IMR-90 (cell line): ENCODE results near the gene SIM1. TPM values are rescaled to one million over a fixed set of nuclear protein-coding genes. Genes with fewer than 3 reads are reported as not detected.

ENCODE experiments used
- ATAC-seq: fragments of 200-7000 bp; cut with Tn5 transposase; 2 replicates; pipeline ENCODE4 v1.9.1; 2020; ENCODE audit warnings: low read depth, mild to moderate bottlenecking, moderate library complexity
- BruUV-seq: library from RNA; stranded (reverse); fragments of 400-500 nt; replicated peaks from 2 replicates; lab custom pipeline; 2021; lab: Mats Ljungman, UMichigan
- CTCF ChIA-PET: fragments of 300-600 bp; formaldehyde crosslinking; extraction: SDS; loops from one replicate; lab custom pipeline; 2021; ENCODE audit warnings: antibody characterized with exemption; lab: Yijun Ruan, JAX
- POLR2A ChIA-PET: fragments of 300-600 bp; sonication (Branson Sonifier 250); formaldehyde crosslinking; loops from one replicate; lab custom pipeline; 2022; ENCODE audit warnings: antibody characterized with exemption; ENCODE audit not compliant: unreplicated experiment; lab: Charles Lee
- DNase-seq: peaks from one replicate; pipeline ENCODE4 v3.0.0; 2013
- H2AFZ ChIP-seq: replicated peaks from 2 replicates; pipeline ENCODE3; 2013; ENCODE audit warnings: low read length, mild to moderate bottlenecking; ENCODE audit not compliant: poor library complexity
- H2AK5ac ChIP-seq: 2 replicates; pipeline ENCODE4 v1.6.1; 2013; ENCODE audit warnings: low read depth, low read length, inconsistent platforms
- H2AK9ac ChIP-seq: replicated peaks from 2 replicates; pipeline ENCODE3; 2013; ENCODE audit warnings: mild to moderate bottlenecking, low read depth, low read length, moderate library complexity; ENCODE audit not compliant: poor library complexity
- H2BK120ac ChIP-seq: 2 replicates; pipeline ENCODE4 v1.6.1; 2013; ENCODE audit warnings: low read depth, low read length, inconsistent platforms
- H2BK15ac ChIP-seq: 3 replicates; pipeline ENCODE4 v1.6.1; 2013; ENCODE audit warnings: low read depth, low read length, inconsistent platforms
- H2BK20ac ChIP-seq: 2 replicates; pipeline ENCODE4 v1.6.1; 2013; ENCODE audit warnings: low read depth, mild to moderate bottlenecking, inconsistent platforms, low read length, moderate library complexity
- H2BK5ac ChIP-seq: 2 replicates; pipeline ENCODE4 v1.6.1; 2013; ENCODE audit warnings: mild to moderate bottlenecking, low read depth, low read length, inconsistent platforms; ENCODE audit not compliant: poor library complexity, severe bottlenecking
- H3K14ac ChIP-seq: replicated peaks from 2 replicates; pipeline ENCODE4 v1.6.1; 2013; ENCODE audit warnings: low read depth, low read length, inconsistent platforms
- H3K18ac ChIP-seq: 2 replicates; pipeline ENCODE4 v1.6.1; 2013; ENCODE audit warnings: low read depth, low read length, control low read depth
- H3K23ac ChIP-seq: 2 replicates; pipeline ENCODE4 v1.6.1; 2013; ENCODE audit warnings: low read depth, low read length, inconsistent platforms
- H3K27ac ChIP-seq: 2 replicates; pipeline ENCODE4 v1.5.1; 2013; ENCODE audit warnings: mild to moderate bottlenecking, control low read depth, low read length; ENCODE audit not compliant: insufficient read depth
- H3K27me3 ChIP-seq: 2 replicates; pipeline ENCODE4 v1.6.1; 2013; ENCODE audit warnings: low read length; ENCODE audit not compliant: control insufficient read depth, insufficient read depth
- H3K36me3 ChIP-seq: 2 replicates; pipeline ENCODE4 v1.6.1; 2013; ENCODE audit warnings: low read length, mixed read lengths; ENCODE audit not compliant: control insufficient read depth, insufficient read depth
- H3K4ac ChIP-seq: 2 replicates; pipeline ENCODE4 v1.6.1; 2013; ENCODE audit warnings: low read depth, low read length, inconsistent platforms
- H3K4me1 ChIP-seq: 2 replicates; pipeline ENCODE4 v1.6.1; 2013; ENCODE audit warnings: low read length, mixed read lengths; ENCODE audit not compliant: control insufficient read depth, insufficient read depth
- H3K4me2 ChIP-seq: 2 replicates; pipeline ENCODE4 v1.6.1; 2013; ENCODE audit warnings: low read depth, mild to moderate bottlenecking, control low read depth, low read length, moderate library complexity
- H3K4me3 ChIP-seq: 2 replicates; pipeline ENCODE4 v1.5.1; 2013; ENCODE audit warnings: low read depth, mild to moderate bottlenecking, control low read depth, low read length, moderate library complexity; ENCODE audit not compliant: insufficient read depth
- H3K56ac ChIP-seq: 2 replicates; pipeline ENCODE4 v1.6.1; 2013; ENCODE audit warnings: low read length, inconsistent platforms; ENCODE audit not compliant: insufficient read depth; ENCODE audit errors: extremely low read depth
- H3K79me1 ChIP-seq, 2 experiments: 2 replicates each; pipeline ENCODE4 v1.6.1; 2013; ENCODE audit warnings: low read length in 2 of 2, inconsistent platforms in 1 of 2, low read depth in 1 of 2
- H3K9ac ChIP-seq: 2 replicates; pipeline ENCODE4 v1.6.1; 2013; ENCODE audit warnings: low read depth, low read length, control low read depth
- H3K9me1 ChIP-seq: 2 replicates; pipeline ENCODE4 v1.6.1; 2013; ENCODE audit warnings: low read length, inconsistent platforms; ENCODE audit not compliant: insufficient read depth
- H3K9me3 ChIP-seq: 2 replicates; pipeline ENCODE4 v1.6.1; 2013; ENCODE audit warnings: low read length; ENCODE audit not compliant: control insufficient read depth, insufficient read depth
- H4K20me1 ChIP-seq: 2 replicates; pipeline ENCODE4 v1.6.1; 2013; ENCODE audit warnings: low read length, inconsistent platforms; ENCODE audit not compliant: insufficient read depth
- H4K5ac ChIP-seq: 2 replicates; pipeline ENCODE4 v1.6.1; 2013; ENCODE audit warnings: mild to moderate bottlenecking, low read depth, low read length, control low read depth
- H4K8ac ChIP-seq, 2 experiments: 2 replicates each; pipeline ENCODE4 v1.6.1; 2013; ENCODE audit warnings: low read depth in 2 of 2, low read length in 2 of 2, control low read depth in 1 of 2, inconsistent platforms in 1 of 2
- H4K91ac ChIP-seq: 2 replicates; pipeline ENCODE4 v1.6.1; 2013; ENCODE audit warnings: low read depth, low read length, inconsistent platforms; ENCODE audit not compliant: insufficient read depth
- CHD1 ChIP-seq: IDR thresholded peaks from 2 replicates; pipeline ENCODE4 v1.6.1; 2012; ENCODE audit warnings: low read depth, low read length, improper control_type of control experiment
- MXI1 ChIP-seq: IDR thresholded peaks from 2 replicates; pipeline ENCODE4 v1.6.1; 2012; ENCODE audit warnings: low read depth, mild to moderate bottlenecking, low read length, moderate library complexity, borderline replicate concordance
- POLR2A ChIP-seq: IDR thresholded peaks from 2 replicates; pipeline ENCODE4 v1.6.1; 2012; ENCODE audit warnings: mild to moderate bottlenecking, low read depth, low read length
- RAD21 ChIP-seq: IDR thresholded peaks from 2 replicates; pipeline ENCODE4 v1.6.1; 2012; ENCODE audit warnings: low read length, improper control_type of control experiment
- RFX5 ChIP-seq: IDR thresholded peaks from 2 replicates; pipeline ENCODE4 v1.8.0; 2012; ENCODE audit warnings: low read depth, mild to moderate bottlenecking, low read length, moderate library complexity
- WGBS, 2 experiments: methylation state at CpG; one replicate each; pipeline versions ENCODE4 v1.1.5 to v1.1.7; 2013; ENCODE audit warnings: missing lambda C conversion rate in 2 of 2; ENCODE audit not compliant: insufficient read length in 1 of 2; ENCODE audit errors: extremely low coverage in 2 of 2; 5-methylcytosine and 5-hydroxymethylcytosine counted together
- dilution Hi-C: fragments of 300-500 bp; cut with HindIII; formaldehyde crosslinking; loops from one replicate; pipeline ENCODE4 v1.14.3; 2018; ENCODE audit warnings: low sequenced_read_pairs; ENCODE audit not compliant: unreplicated experiment
- in situ Hi-C: fragments of 300-500 bp; cut with MboI; formaldehyde crosslinking; loops from 3 replicates; pipeline ENCODE4 v1.14.3; 2019; ENCODE audit warnings: low sequenced_read_pairs, inconsistent platforms, mixed read lengths
- intact Hi-C: fragments of 100-400 bp; cut with micrococcal nuclease; formaldehyde crosslinking; loops from 2 replicates; pipeline ENCODE4 v1.10.0; 2022
- polyA plus RNA-seq, 3 experiments: library from polyadenylated mRNA; depleted of rRNA; stranded (reverse); fragments of >200 nt; gene quantifications; 2 replicates each; pipeline ENCODE4 v1.2.3, GENCODE V29; 2012; ENCODE audit warnings: low replicate concordance in 1 of 3
- total RNA-seq: library from RNA; depleted of rRNA; stranded (reverse); fragments of >200 nt; gene quantifications from 2 replicates; pipeline ENCODE4 v1.2.3, GENCODE V29; 2012

Gene SIM1
- total and polyA plus RNA-seq, 2 of the 4 experiments (the other 2 are of a cell fraction): not detected

GRCh38 chr6:100482698-100483097 is 18.0 kb upstream of the SIM1 start:
- Histone ChIP-seq H4K20me1 (no peaks in the 10 kb centered on the region), H2BK20ac (no peak overlapping the region), H3K4ac (no peak overlapping the region), H3K14ac (no peak overlapping the region), H3K4me3 (no peak overlapping the region), H3K9me1 (no peaks in the 10 kb centered on the region; the same call in 1 of the 2 replicates), H2BK15ac (no peak overlapping the region), H3K27me3 (peaks cover 15% of the 10 kb centered on the region), H3K36me3 (no peaks in the 10 kb centered on the region), H4K5ac (no peak overlapping the region), H4K91ac (no peak overlapping the region), H3K56ac (no peak overlapping the region), H3K9ac (no peak overlapping the region), H4K8ac (no peak overlapping the region), H3K18ac (no peak overlapping the region), H2BK120ac (no peak overlapping the region), H3K23ac (no peak overlapping the region), H3K27ac (no peak overlapping the region), H2AK5ac (no peak overlapping the region), H2AFZ (no peak overlapping the region), H3K4me2 (no peak overlapping the region), H2AK9ac (peak overlapping the region; percentile 17), H3K4me1 (no peaks in the 10 kb centered on the region), H3K79me1 (no peaks in the 10 kb centered on the region), H2BK5ac (no peak overlapping the region), H3K9me3 (no peaks in the 10 kb centered on the region)
- CTCF ChIA-PET: interaction anchor here (1.3 kb wide), 1 partner anchor 614 kb away, joined by 4 read pairs; no protein-coding TSS in a partner anchor
- dilution Hi-C loops: no loop called here
- in situ Hi-C loops: loop anchor here (5.0 to 25.0 kb wide), 3 partner anchors 360 to 620 kb away; no protein-coding TSS in a partner anchor
- POLR2A ChIA-PET: no interaction called here
- intact Hi-C loops: no loop called here
- ATAC-seq: no peak
- no TSS peak for BruUV-seq
- WGBS, 2 experiments: no CpG with 5 or more reads among the region's 2 CpGs
- no peak for TF ChIP-seq RFX5
- TF ChIP-seq MXI1: no peak
- TF ChIP-seq RAD21: no peak
- TF ChIP-seq POLR2A: no peak
- no peak for TF ChIP-seq CHD1
- no peak for DNase-seq
